Nephron progenitor cell (in vitro differentiated cells): ENCODE data around the gene SCN3A.

ENCODE experiments used
- DNase-seq: peaks from one replicate; pipeline ENCODE4 v3.0.0; 2021
- H3K27ac Mint-ChIP-seq: 2 replicates; pipeline ENCODE4 v1.8.0; 2021; ENCODE audit warnings: mild to moderate bottlenecking, moderate library complexity, mixed read lengths
- H3K27me3 Mint-ChIP-seq: 2 replicates; pipeline ENCODE4 v1.8.0; 2021; ENCODE audit warnings: mild to moderate bottlenecking, low read depth, mixed read lengths; ENCODE audit not compliant: poor library complexity
- H3K36me3 Mint-ChIP-seq: 2 replicates; pipeline ENCODE4 v1.8.0; 2021; ENCODE audit warnings: low read depth, mixed read lengths
- H3K4me1 Mint-ChIP-seq: 2 replicates; pipeline ENCODE4 v1.8.0; 2021; ENCODE audit warnings: mixed read lengths
- H3K4me3 Mint-ChIP-seq: 2 replicates; pipeline ENCODE4 v1.8.0; 2021; ENCODE audit warnings: mild to moderate bottlenecking, moderate library complexity, mixed read lengths
- H3K9me3 Mint-ChIP-seq: 2 replicates; pipeline ENCODE4 v1.8.0; 2021; ENCODE audit warnings: mild to moderate bottlenecking, moderate library complexity, mixed read lengths
- CTCF ChIP-seq: fragments of 200-600 bp; sonication (generic); IDR thresholded peaks from 2 replicates; pipeline ENCODE4 v1.5.0; 2021; ENCODE audit warnings: antibody characterized with exemption

The SCN3A gene

GRCh38 chr2:165110394-165110793 is 93.5 kb downstream of the SCN3A start:
- Mint-ChIP-seq H3K4me3 (no peak overlapping the region), H3K27ac (no peak overlapping the region), H3K36me3 (no peaks in the 10 kb centered on the region), H3K9me3 (no peaks in the 10 kb centered on the region), H3K27me3 (peaks cover 6% of the 10 kb centered on the region), H3K4me1 (peaks cover 15% of the 10 kb centered on the region)
- no peak for DNase-seq
- no peak for TF ChIP-seq CTCF

- Mint-ChIP-seq H3K36me3 (no peaks in the 10 kb centered on the region), H3K4me1 (peaks cover 15% of the 10 kb centered on the region), H3K4me3 (no peak overlapping the region), H3K27ac (no peak overlapping the region), H3K27me3 (peaks cover 6% of the 10 kb centered on the region), H3K9me3 (no peaks in the 10 kb centered on the region)
- no peak for DNase-seq
- no peak for TF ChIP-seq CTCF
Measured at GRCh38 chr2:165109915-165110314, 93.9 kb downstream of the SCN3A start.

GRCh38 chr2:165105926-165106325 is 97.9 kb downstream of the SCN3A start:
- Mint-ChIP-seq H3K36me3 (no peaks in the 10 kb centered on the region), H3K27ac (no peak overlapping the region), H3K27me3 (peaks cover 6% of the 10 kb centered on the region), H3K9me3 (no peaks in the 10 kb centered on the region), H3K4me1 (no peaks in the 10 kb centered on the region), H3K4me3 (no peak overlapping the region)
- TF ChIP-seq CTCF = no peak
- DNase-seq = no peak

GRCh38 chr2:165087933-165088901 is 115.6 kb downstream of the SCN3A start:
- no peaks in the 10 kb centered on the region for H3K36me3 Mint-ChIP-seq
- H3K27ac Mint-ChIP-seq = no peak overlapping the region
- H3K4me3 Mint-ChIP-seq = no peak overlapping the region
- H3K4me1 Mint-ChIP-seq = peaks cover 17% of the 10 kb centered on the region
- no peak for TF ChIP-seq CTCF
- peaks cover 13% of the 10 kb centered on the region for H3K9me3 Mint-ChIP-seq
- no peak for DNase-seq
- no peaks in the 10 kb centered on the region for H3K27me3 Mint-ChIP-seq

- Mint-ChIP-seq H3K4me1 (peaks cover 17% of the 10 kb centered on the region), H3K27me3 (no peaks in the 10 kb centered on the region), H3K4me3 (no peak overlapping the region), H3K36me3 (peaks cover 9% of the 10 kb centered on the region), H3K9me3 (peaks cover 32% of the 10 kb centered on the region), H3K27ac (no peak overlapping the region)
- DNase-seq = no peak
- TF ChIP-seq CTCF = no peak
Measured at GRCh38 chr2:165086337-165086736, 117.5 kb downstream of the SCN3A start.

GRCh38 chr2:165083326-165083725 is 120.5 kb downstream of the SCN3A start:
- DNase-seq = no peak
- Mint-ChIP-seq H3K27ac (no peak overlapping the region), H3K4me1 (no peaks in the 10 kb centered on the region), H3K4me3 (no peak overlapping the region), H3K9me3 (peaks cover 35% of the 10 kb centered on the region), H3K27me3 (no peaks in the 10 kb centered on the region), H3K36me3 (peaks cover 9% of the 10 kb centered on the region)
- no peak for TF ChIP-seq CTCF
